Stimulated activated naive B cell treated with anti-CD40 and anti-IgM and Interleukin-4, amounts not matched to agents 10 μg/mL and 1 μg/mL and 100 μg/mL, for 72 hours (primary cell): Measurements from ENCODE around the gene PFKFB4.
"Not testable (repeated sequence)": the region's sequence is repeated elsewhere in the genome, so short reads cannot be mapped to it uniquely, and the experiment has no call there.

Experiments
- ATAC-seq, 2 donors: fragments of 150-1000 bp; cut with Tn5 transposase; replicated peaks; 2 replicates each; pipeline ENCODE4 v1.10.0; 2021; ENCODE audit warnings: moderate library complexity in 1 of 2
- DNase-seq: peaks from one replicate; pipeline ENCODE4 v3.0.0; 2021
- H3K27ac Mint-ChIP-seq: one replicate; pipeline ENCODE4 v1.8.0; 2022; ENCODE audit warnings: mild to moderate bottlenecking, mixed read lengths
- H3K27me3 Mint-ChIP-seq, 2 donors: one replicate each; pipeline ENCODE4 v1.8.0; 2022; ENCODE audit warnings: mixed read lengths in 2 of 2
- H3K36me3 Mint-ChIP-seq, 2 donors: one replicate each; pipeline ENCODE4 v1.8.0; 2022; ENCODE audit warnings: mixed read lengths in 2 of 2, mild to moderate bottlenecking in 1 of 2
- H3K4me1 Mint-ChIP-seq, 2 donors: one replicate each; pipeline ENCODE4 v1.8.0; 2022; ENCODE audit warnings: mixed read lengths in 2 of 2, mild to moderate bottlenecking in 1 of 2
- H3K4me3 Mint-ChIP-seq, 2 donors: one replicate each; pipeline ENCODE4 v1.8.0; 2022; ENCODE audit warnings: mild to moderate bottlenecking in 2 of 2, mixed read lengths in 2 of 2, moderate library complexity in 1 of 2
- H3K9me3 Mint-ChIP-seq, 2 donors: one replicate each; pipeline ENCODE4 v1.8.0; 2022; ENCODE audit warnings: mixed read lengths in 2 of 2, mild to moderate bottlenecking in 1 of 2

Gene PFKFB4

DNA sequence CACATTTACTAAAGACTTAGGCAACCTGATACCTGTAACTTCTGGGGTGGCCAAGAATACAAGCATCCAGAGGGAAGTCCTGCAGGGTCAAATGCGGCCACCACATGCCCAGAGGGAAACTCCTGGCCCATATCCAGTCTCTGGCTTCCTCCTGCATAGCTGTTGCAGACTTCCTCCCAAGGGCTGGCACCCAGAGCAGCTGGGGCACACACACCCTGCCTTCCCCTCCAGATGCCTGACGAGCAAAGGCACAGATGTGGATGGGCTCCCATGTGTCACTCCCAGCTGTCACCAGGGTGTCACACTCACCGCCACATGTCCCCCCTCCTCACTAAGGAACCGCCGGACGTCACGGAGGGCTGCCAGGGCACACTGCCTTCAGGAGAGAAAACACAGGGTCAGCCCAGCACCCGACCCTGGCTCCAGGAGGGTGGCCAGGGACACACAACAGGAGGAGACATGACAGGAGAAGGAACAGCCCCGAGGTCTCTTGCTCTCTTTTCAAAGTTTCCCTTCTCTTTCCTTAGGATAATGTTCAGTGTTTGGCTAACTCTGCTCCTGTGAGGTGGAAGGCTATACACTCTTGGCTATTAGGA, 13.2 kb downstream of the PFKFB4 start:
- Mint-ChIP-seq H3K36me3 (no peaks in the 10 kb centered on the region), H3K9me3 (no peaks in the 10 kb centered on the region), H3K27ac (no peak overlapping the region), H3K4me1 (no peaks in the 10 kb centered on the region), H3K4me3 (no peak overlapping the region), H3K27me3 (peaks cover 4 to 11% of the 10 kb centered on the region in 2 donors)
- no peak for ATAC-seq
- no peak for DNase-seq

DNA sequence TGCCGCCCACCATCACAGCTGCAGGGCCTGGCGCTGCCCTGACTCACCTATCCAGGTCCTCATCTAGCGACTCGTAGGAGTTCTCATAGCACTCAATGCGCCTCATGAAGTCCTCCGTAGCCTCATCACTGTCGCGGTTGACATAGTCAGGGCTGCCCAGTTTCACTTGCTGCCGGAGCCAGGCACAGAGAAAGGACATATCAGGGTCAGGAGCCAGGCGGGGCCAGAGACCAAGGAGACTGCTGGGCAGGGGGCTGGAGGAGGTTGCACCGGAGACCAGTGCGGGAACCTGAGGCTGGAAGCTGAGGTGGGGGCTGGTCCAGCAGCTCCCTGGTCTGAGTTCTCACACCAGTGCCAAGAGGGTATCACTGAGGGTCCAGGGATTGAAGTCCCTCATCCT, 18.2 kb downstream of the PFKFB4 start:
- Mint-ChIP-seq H3K36me3 (peaks cover 0 to 16% of the 10 kb centered on the region in 2 donors), H3K4me1 (no peaks in the 10 kb centered on the region), H3K4me3 (no peak overlapping the region), H3K9me3 (no peaks in the 10 kb centered on the region), H3K27me3 (peaks cover under 1 to 7% of the 10 kb centered on the region in 2 donors), H3K27ac (no peak overlapping the region)
- ATAC-seq: peak; percentile 31 to 33
- DNase-seq: no peak

DNA sequence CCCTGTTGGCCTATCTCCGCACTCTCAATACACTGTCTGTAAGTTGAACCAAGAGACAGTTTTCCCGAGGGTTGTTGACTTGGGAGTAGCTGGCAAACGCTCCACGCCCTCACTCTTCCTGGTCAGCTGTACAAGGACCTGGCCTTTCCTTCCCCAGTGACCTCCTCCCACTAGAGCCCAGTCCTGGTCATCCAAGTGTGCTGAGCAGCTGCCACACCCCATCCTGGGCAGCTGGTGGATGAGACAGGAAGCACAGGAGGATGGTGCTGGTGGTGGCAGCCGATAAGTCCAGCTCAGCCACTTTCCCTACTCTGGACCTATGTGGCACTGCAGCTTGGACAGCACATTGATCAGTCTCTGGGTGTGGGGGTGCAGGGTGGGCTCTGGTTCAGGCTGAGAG, 19.8 kb downstream of the PFKFB4 start:
- no peak for ATAC-seq
- no peaks in the 10 kb centered on the region for H3K9me3 Mint-ChIP-seq
- H3K4me1 Mint-ChIP-seq: no peaks in the 10 kb centered on the region
- H3K27me3 Mint-ChIP-seq: peaks cover 0 to 3% of the 10 kb centered on the region in 2 donors
- H3K27ac Mint-ChIP-seq: no peak overlapping the region
- no peak overlapping the region for H3K4me3 Mint-ChIP-seq
- H3K36me3 Mint-ChIP-seq: peaks cover 0 to 16% of the 10 kb centered on the region in 2 donors
- DNase-seq: no peak

DNA sequence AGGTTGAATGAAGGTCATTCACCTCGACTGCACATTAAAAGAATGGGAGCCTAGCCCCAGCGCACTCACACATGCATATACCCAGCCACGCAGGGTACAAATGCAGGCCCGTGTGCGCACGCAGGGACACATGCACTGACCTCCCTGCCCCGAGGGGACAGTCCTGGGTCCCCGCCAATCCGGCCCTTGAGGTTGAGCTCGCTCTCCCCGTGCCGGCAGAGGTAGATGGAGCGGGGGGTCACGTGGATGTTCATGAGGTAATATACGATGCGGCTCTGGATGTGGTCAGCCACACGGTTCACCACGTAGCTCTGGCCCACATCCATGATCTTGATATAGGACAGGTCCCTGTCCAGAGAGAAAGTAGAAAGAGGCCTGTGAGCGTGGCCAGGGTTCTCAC, 20.5 kb downstream of the PFKFB4 start:
- Mint-ChIP-seq H3K4me1 (no peaks in the 10 kb centered on the region), H3K9me3 (no peaks in the 10 kb centered on the region), H3K36me3 (peaks cover 2 to 16% of the 10 kb centered on the region in 2 donors), H3K27me3 (no peaks in the 10 kb centered on the region), H3K4me3 (no peak overlapping the region), H3K27ac (no peak overlapping the region)
- ATAC-seq (peak in 1 of 2 donors; percentile 12), DNase-seq (no peak)

DNA sequence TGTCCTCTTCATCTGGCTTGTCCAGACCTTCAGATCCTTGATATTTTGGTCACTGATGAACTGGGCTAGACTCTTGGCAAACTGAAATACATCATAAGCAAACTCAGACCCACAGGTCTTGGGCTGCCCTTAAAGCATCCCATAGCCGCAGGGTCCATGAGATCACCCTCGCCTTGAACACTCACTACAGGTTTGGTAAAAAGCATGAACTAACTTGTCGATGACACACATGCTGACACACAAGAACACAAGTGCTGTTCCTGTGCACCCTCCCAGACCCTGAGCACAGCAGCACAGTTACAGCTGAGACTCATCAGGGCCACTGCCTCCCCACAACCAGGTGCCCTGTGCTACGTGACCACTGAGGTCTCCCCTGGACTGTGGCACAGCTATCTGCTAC, 21.0 kb downstream of the PFKFB4 start:
- H3K27ac Mint-ChIP-seq: no peak overlapping the region
- peaks cover 2 to 16% of the 10 kb centered on the region in 2 donors for H3K36me3 Mint-ChIP-seq

DNA sequence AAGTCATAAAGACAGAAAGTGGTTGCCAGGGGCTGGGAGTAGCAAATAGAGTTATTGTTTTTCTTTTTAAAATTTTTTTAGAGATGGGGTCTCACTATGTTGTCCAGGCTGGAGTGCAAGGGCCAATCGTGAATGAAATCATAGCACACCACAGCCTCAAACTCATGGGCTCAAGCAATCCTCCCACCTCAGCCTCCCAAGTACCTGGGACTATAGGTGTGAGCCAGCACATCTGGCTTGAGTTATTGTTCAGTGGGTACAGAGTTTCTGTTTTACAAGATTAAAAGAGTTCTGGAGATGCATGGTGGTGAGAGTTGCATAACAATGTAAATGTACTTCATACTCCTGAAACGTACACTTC, 23.6 kb downstream of the PFKFB4 start:
- H3K4me3 Mint-ChIP-seq: no peak overlapping the region
- H3K4me1 Mint-ChIP-seq: no peaks in the 10 kb centered on the region
- H3K36me3 Mint-ChIP-seq: peaks cover 2 to 16% of the 10 kb centered on the region in 2 donors
- no peak for DNase-seq
- no peaks in the 10 kb centered on the region for H3K27me3 Mint-ChIP-seq
- H3K9me3 Mint-ChIP-seq: no peaks in the 10 kb centered on the region
- ATAC-seq: no peak
- H3K27ac Mint-ChIP-seq: no peak overlapping the region

More for the DNA sequence above, 21.0 kb downstream of the PFKFB4 start:
- Mint-ChIP-seq H3K4me1 (no peaks in the 10 kb centered on the region), H3K27me3 (no peaks in the 10 kb centered on the region), H3K4me3 (no peak overlapping the region), H3K9me3 (no peaks in the 10 kb centered on the region)
- ATAC-seq (no peak), DNase-seq (no peak)

DNA sequence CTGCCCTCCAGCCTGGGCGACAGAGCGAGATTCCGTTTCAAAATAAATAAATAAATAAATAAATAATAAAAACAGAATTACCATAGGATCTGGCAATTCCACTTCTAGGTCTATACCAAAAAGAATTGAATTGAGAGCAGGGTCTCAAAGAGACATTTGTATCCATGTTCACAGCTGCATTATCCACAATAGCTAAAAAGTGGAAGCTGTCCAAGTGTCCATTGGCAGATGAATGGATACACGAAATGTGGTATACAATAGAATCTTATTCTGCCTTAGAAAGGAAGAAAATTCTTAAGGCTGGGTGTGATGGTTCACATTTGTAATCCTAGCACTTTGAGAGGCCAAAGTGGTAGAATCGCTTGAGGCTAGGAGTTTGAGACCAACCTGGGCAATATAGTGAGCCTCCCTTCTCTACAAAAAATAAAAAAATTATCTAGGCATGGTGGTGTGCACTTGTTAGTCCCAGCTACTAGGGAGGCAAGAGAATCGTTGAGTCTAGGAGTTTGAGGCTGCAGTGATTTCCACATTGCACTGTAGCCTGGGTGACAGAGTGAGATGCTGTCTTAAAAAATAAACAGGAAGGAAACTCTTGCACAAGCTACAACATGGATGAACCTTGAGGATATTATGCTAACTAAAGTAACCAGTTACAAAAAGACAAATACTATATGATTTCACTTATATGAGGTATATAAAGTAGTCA, 24.2 kb downstream of the PFKFB4 start:
- no peaks in the 10 kb centered on the region for H3K9me3 Mint-ChIP-seq
- H3K4me1 Mint-ChIP-seq: no peaks in the 10 kb centered on the region
- no peak overlapping the region for H3K27ac Mint-ChIP-seq
- DNase-seq (no peak), ATAC-seq (no peak)
- no peaks in the 10 kb centered on the region for H3K27me3 Mint-ChIP-seq
- no peak overlapping the region for H3K4me3 Mint-ChIP-seq
- peaks cover 2 to 18% of the 10 kb centered on the region in 2 donors for H3K36me3 Mint-ChIP-seq

DNA sequence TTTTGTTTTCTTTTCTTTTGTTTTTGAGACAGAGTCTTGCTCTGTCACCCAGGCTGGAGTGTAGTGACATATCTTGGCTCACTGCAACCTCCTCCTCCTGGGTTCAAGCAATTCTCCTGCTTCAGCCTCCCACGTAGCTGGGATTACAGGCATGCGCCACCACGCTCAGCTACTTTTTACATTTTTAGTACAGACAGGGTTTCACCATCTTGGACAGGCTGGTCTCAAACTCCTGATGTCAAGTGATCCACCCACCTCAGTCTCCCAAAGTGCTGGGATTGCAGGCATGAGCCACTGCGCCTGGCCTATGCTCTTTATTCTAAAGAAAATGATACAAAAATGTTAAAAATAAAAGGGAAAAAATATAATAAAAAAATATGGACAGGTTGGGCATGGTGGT, 25.9 kb downstream of the PFKFB4 start:
- peaks cover 4 to 12% of the 10 kb centered on the region in 2 donors for H3K36me3 Mint-ChIP-seq
- H3K4me1 Mint-ChIP-seq: not testable (repeated sequence)

DNA sequence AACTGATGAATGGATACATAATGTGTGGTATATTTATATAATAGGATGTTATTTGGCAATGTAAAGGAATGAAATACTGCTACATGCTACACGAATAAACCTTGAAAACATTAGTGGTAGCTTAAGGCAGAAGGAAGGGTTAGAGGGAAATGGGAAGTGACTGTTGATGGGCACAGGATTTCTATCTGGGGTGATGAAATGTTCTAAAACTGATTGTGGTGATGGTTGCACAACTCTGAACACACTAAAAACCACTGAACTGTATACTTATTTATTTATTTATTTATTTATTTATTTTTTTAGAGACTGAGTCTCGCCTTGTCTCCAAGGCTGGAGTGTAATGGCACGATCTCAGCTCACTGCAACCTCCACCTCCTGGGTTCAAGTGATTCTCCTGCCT, 27.8 kb downstream of the PFKFB4 start:
- Mint-ChIP-seq H3K27ac (no peak overlapping the region), H3K4me3 (no peak overlapping the region), H3K27me3 (no peaks in the 10 kb centered on the region), H3K4me1 (no peaks in the 10 kb centered on the region), H3K36me3 (peaks cover 4 to 7% of the 10 kb centered on the region in 2 donors), H3K9me3 (no peaks in the 10 kb centered on the region)
- DNase-seq: no peak
- no peak for ATAC-seq

More for the DNA sequence above, 25.9 kb downstream of the PFKFB4 start:
- H3K9me3 Mint-ChIP-seq, H3K27ac Mint-ChIP-seq, H3K4me3 Mint-ChIP-seq, H3K27me3 Mint-ChIP-seq, ATAC-seq, DNase-seq: not testable (repeated sequence)

DNA sequence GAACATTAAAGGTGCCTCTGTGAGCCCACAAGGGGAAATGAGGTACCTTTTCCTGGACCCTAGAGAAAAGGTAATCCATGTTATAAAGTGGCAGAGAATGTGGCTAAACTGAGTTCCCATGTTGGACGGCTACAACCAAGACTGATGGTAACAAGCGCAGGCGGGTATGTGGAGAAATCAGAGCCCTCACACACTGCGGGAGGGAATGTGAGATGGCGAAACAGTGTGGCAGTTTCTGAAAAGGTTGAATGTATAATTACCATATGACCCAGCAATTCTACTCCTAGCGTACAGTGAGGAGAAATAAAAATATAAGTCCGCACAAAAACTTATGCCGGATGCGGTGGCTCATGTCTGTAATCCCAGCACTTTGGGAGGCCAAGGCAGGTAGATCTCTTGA, 28.6 kb downstream of the PFKFB4 start:
- H3K9me3 Mint-ChIP-seq: no peaks in the 10 kb centered on the region
- H3K36me3 Mint-ChIP-seq: peaks cover 4 to 7% of the 10 kb centered on the region in 2 donors

DNA sequence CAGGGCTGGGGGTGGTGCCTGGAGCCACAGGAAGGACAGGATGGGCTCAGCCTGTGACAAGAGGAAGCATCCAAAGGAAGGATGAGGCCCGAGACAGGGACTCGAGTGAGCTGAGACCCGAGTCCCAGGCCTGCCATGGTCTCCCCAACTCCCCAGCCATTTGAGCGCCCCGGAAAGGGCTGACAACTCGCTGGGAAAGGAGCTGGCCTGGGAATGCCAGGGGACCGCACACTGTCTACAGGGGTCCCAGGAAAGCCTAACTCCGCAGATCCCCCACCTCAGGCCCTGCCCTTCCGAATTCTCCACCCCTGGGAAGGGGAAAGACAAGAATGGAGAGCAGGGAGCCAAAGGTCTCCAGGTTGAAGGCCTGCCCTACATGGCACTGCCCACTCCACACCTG, 31.6 kb downstream of the PFKFB4 start:
- H3K36me3 Mint-ChIP-seq: peaks cover 2 to 7% of the 10 kb centered on the region in 2 donors
- no peaks in the 10 kb centered on the region for H3K27me3 Mint-ChIP-seq
- H3K9me3 Mint-ChIP-seq: no peaks in the 10 kb centered on the region
- no peak for DNase-seq
- peaks cover 0 to 2% of the 10 kb centered on the region in 2 donors for H3K4me1 Mint-ChIP-seq
- no peak overlapping the region for H3K27ac Mint-ChIP-seq
- ATAC-seq: no peak
- no peak overlapping the region for H3K4me3 Mint-ChIP-seq

More for the DNA sequence above, 28.6 kb downstream of the PFKFB4 start:
- no peak overlapping the region for H3K4me3 Mint-ChIP-seq
- DNase-seq: no peak
- no peaks in the 10 kb centered on the region for H3K4me1 Mint-ChIP-seq
- no peaks in the 10 kb centered on the region for H3K27me3 Mint-ChIP-seq
- no peak overlapping the region for H3K27ac Mint-ChIP-seq
- no peak for ATAC-seq

DNA sequence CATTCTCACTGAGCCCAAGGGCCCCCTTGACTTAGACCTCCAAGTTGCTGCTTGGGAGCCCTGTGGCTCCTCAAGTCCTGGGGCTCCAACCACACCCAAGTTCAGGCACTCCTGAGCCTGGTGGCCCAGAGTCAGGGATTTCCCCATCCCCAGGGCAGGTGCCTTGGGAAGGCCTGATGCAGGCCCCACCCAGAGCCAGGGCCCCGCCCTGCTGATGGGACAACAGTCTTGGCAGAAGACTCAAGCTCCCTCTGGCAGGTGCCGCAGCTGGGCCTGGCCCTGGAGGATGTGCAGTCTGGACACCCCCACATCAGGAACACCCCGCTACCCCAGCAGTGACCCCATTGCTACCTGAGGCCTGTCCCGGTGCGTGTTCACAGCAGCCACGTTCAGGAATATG, 35.0 kb downstream of the PFKFB4 start:
- no peak for DNase-seq
- no peak for ATAC-seq
- H3K27ac Mint-ChIP-seq: no peak overlapping the region
- H3K36me3 Mint-ChIP-seq: peaks cover 0 to 3% of the 10 kb centered on the region in 2 donors
- H3K4me1 Mint-ChIP-seq: peaks cover 0 to 2% of the 10 kb centered on the region in 2 donors
- no peak overlapping the region for H3K4me3 Mint-ChIP-seq
- no peaks in the 10 kb centered on the region for H3K9me3 Mint-ChIP-seq
- H3K27me3 Mint-ChIP-seq: peaks cover 4 to 6% of the 10 kb centered on the region in 2 donors

DNA sequence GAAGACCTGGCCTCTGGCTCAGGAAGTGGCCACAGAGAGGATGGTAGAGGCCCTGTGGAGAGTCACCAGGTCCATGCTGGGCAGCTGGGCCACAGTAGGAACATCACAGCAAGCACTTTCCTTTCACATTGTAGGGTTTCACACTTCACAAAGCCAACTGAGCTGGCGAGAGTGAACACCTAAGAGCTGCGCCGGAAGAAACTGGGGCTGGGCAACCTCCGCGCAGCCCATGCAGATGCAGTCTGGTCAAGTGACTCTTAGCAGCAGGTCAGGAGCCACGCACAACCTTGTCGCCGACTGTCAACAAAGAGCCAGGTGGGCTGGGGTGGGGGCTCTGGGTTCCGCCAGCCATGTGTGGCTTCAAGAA, 37.3 kb downstream of the PFKFB4 start:
- Mint-ChIP-seq H3K4me1 (peaks cover 5 to 12% of the 10 kb centered on the region in 2 donors), H3K27me3 (peaks cover 4 to 6% of the 10 kb centered on the region in 2 donors), H3K4me3 (no peak overlapping the region), H3K36me3 (no peaks in the 10 kb centered on the region), H3K9me3 (no peaks in the 10 kb centered on the region), H3K27ac (no peak overlapping the region)
- ATAC-seq (no peak), DNase-seq (no peak)

DNA sequence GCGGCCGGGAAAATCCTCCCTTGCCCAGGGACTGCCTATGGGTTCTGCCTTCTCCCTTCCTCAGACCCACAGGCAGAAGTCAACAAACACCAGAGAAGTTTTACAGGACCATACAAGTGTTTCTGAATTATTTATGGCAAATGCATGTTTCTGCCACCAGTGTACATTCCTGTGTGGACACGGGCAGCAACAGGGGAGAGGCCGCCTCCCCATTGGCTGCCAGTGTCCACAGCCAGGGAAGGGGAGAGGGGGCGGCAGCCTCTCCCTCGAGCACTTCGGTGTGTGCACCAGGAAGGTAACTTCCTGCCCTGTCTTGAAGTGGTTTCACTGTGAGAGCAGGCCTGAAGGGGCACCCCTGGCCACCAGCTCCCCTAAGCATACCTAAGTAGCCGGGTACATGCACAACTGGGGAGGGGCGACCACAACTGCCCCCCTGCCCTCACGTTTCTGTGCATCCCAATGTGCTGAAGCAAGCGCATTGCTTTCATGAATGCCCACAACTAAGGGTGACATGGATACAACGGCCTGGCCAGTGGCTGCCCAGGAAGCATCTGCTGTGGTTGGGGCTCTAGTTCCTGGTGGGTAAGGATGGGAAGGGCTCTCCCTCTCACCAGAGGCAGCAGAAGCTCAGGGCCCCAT, 37.8 kb downstream of the PFKFB4 start:
- Mint-ChIP-seq H3K4me3 (no peak overlapping the region), H3K4me1 (peaks cover 5 to 13% of the 10 kb centered on the region in 2 donors), H3K36me3 (no peaks in the 10 kb centered on the region), H3K27me3 (peaks cover 4 to 6% of the 10 kb centered on the region in 2 donors), H3K27ac (no peak overlapping the region), H3K9me3 (no peaks in the 10 kb centered on the region)
- ATAC-seq (no peak), DNase-seq (no peak)

DNA sequence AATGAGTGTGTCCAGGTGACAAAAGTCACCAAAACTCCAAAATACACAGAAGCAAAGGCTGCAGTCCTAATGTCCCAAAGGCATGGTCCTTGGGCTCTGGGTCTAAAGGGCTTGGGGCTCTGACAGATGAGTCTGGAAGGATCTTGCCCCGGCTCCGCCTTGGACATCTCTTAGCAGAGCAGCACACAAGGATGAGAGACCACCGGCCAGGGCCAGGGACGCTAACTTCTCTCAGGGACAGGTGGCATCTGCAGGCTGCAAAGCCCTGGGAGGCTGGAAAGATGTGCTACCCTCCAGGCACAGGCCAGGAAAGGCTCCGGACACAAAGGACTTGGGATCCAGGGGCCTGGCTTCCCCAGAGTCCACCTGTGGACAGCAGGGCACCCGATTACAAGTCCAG, 38.5 kb downstream of the PFKFB4 start:
- H3K27ac Mint-ChIP-seq: no peak overlapping the region
- DNase-seq (no peak), ATAC-seq (no peak)
- no peak overlapping the region for H3K4me3 Mint-ChIP-seq
- peaks cover 4 to 6% of the 10 kb centered on the region in 2 donors for H3K27me3 Mint-ChIP-seq
- no peaks in the 10 kb centered on the region for H3K36me3 Mint-ChIP-seq
- H3K9me3 Mint-ChIP-seq: no peaks in the 10 kb centered on the region
- peaks cover 5 to 13% of the 10 kb centered on the region in 2 donors for H3K4me1 Mint-ChIP-seq
